ENCODE measurements around the gene GPD1L. TPM values are rescaled to one million over a fixed set of nuclear protein-coding genes. Genes with fewer than 3 reads are reported as not detected.

The GPD1L gene
- total RNA-seq, 5 donors from 2014 or later (not counting 1 experiment from before 2014, with no cell fraction given) = 20.2 to 26.6 (median 21.1) TPM

DNA sequence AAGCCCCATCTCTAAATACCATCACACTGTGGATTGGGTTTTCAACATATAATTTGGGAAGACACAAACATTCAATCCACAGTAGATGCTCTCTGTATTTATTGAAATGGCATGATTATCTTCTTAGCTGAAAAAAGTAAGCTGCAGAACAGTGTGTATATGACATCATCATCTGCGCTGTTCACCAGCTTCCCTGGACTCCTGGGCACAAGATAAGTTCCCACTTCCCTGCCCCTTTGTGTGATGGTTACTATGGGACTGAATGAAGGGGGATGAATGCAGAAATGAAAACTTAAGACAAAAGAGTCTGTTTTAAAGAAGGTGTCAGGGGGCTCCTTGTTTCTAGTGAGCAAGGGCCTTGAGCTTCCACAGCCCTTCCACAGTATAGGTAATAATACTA lies 20.0 kb upstream of the GPD1L start:
- Mint-ChIP-seq H3K9me3 (peaks cover 5 to 8% (median 6%) of the 10 kb centered on the region in 3 donors), H3K27ac (no peak overlapping the region), H3K36me3 (peaks cover 3% of the 10 kb centered on the region), H3K4me3 (no peak overlapping the region), H3K27me3 (peaks cover 2 to 6% of the 10 kb centered on the region in 2 donors), H3K4me1 (peaks cover 5 to 10% (median 7%) of the 10 kb centered on the region in 3 donors)
- H3K27me3 ChIP-seq (replicated peaks in 1 of 2; ENCODE audit: control insufficient read depth in 2 of 2, extremely low read depth in 1 of 2, insufficient read depth in 2 of 2, low read length in 1 of 2) = peaks cover 0 to 6% of the 10 kb centered on the region in 2 experiments
- CTCF ChIA-PET = no interaction called here
- no peak overlapping the region for H3K4me3 ChIP-seq (ENCODE audit: control insufficient read depth in 1 of 2, extremely low read depth in 1 of 2, low read length in 1 of 2)
- H3K27ac ChIP-seq (ENCODE audit: low read length) = no peak overlapping the region
- WGBS (ENCODE audit: insufficient coverage) = 100% methylated on average over 1 of the region's 1 CpG
- ATAC-seq (replicated peaks in 1 of 4) (no peak), DNase-seq (no peak)
- H3K9me3 ChIP-seq = no peaks in the 10 kb centered on the region
- H3K36me3 ChIP-seq (ENCODE audit: control insufficient read depth in 2 of 2, extremely low read depth in 1 of 2, insufficient read depth in 1 of 2, low read length in 1 of 2) = no peaks in the 10 kb centered on the region
- no peaks in the 10 kb centered on the region for H3K4me1 ChIP-seq (ENCODE audit: control insufficient read depth in 1 of 2, extremely low read depth in 1 of 2, insufficient read depth in 2 of 2, low read length in 2 of 2)
- POLR2A ChIA-PET = no interaction called here

DNA sequence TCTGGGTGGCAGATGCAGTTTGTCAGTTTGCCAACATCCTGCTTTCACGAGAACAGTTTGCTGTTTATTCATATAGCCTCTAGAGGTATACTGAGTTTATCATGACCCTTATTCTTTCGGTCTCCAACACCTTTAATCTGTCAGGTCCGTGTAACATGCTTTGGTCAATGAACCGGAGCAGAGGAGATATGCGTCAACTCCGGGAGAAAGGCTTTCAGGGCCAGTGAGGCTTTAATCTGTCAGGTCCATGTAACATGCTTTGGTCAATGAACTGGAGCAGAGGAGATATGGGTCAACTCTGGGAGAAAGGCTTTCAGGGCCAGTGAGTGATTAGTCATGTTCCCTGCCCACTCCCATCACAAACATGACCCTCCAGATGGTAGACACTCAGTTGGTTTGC lies 16.9 kb upstream of the GPD1L start:
- DNase-seq = no peak
- H3K27ac Mint-ChIP-seq = no peak overlapping the region
- no peak for ATAC-seq (replicated peaks in 1 of 4)
- 100% methylated on average over 2 of the region's 6 CpGs for WGBS (ENCODE audit: insufficient coverage)
- Histone ChIP-seq H3K27ac (ENCODE audit: low read length) (no peak overlapping the region), H3K4me1 (ENCODE audit: control insufficient read depth in 1 of 2, extremely low read depth in 1 of 2, insufficient read depth in 2 of 2, low read length in 2 of 2) (peaks cover 0 to 2% of the 10 kb centered on the region in 2 experiments), H3K36me3 (ENCODE audit: control insufficient read depth in 2 of 2, extremely low read depth in 1 of 2, insufficient read depth in 1 of 2, low read length in 1 of 2) (no peaks in the 10 kb centered on the region), H3K27me3 (replicated peaks in 1 of 2; ENCODE audit: control insufficient read depth in 2 of 2, extremely low read depth in 1 of 2, insufficient read depth in 2 of 2, low read length in 1 of 2) (peaks cover 0 to 10% of the 10 kb centered on the region in 2 experiments), H3K4me3 (ENCODE audit: control insufficient read depth in 1 of 2, extremely low read depth in 1 of 2, low read length in 1 of 2) (no peak overlapping the region), H3K9me3 (no peaks in the 10 kb centered on the region)
- ChIA-PET CTCF (no interaction called here), POLR2A (no interaction called here)
- H3K4me3 Mint-ChIP-seq = no peak overlapping the region
- peaks cover 3% of the 10 kb centered on the region for H3K36me3 Mint-ChIP-seq
- peaks cover 4 to 14% of the 10 kb centered on the region in 2 donors for H3K27me3 Mint-ChIP-seq
- peaks cover 5 to 8% (median 6%) of the 10 kb centered on the region in 3 donors for H3K9me3 Mint-ChIP-seq
- peaks cover 10 to 25% (median 12%) of the 10 kb centered on the region in 3 donors for H3K4me1 Mint-ChIP-seq

DNA sequence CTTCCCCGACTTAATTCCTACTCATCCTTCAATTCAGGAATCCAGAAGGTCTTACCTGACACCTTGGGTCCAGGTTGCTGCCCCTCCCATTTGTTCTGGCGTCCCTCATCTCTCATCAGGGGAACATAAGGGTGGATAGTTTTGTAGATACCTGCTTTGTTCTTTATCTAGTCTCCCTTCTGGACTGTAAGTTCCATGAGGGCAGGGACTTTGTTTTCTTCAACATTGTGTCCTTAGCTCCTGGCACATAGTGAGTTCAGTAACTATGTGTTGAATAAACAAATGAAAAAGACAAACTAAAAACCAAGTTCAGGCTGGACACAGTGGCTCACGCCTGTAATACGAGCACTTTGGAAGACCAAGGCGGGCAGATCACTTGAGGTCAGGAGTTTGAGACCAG lies 13.2 kb upstream of the GPD1L start:
- H3K27ac ChIP-seq (ENCODE audit: low read length) = no peak overlapping the region
- H3K36me3 ChIP-seq (ENCODE audit: control insufficient read depth in 2 of 2, extremely low read depth in 1 of 2, insufficient read depth in 1 of 2, low read length in 1 of 2) = no peaks in the 10 kb centered on the region
- H3K4me1 ChIP-seq (ENCODE audit: control insufficient read depth in 1 of 2, extremely low read depth in 1 of 2, insufficient read depth in 2 of 2, low read length in 2 of 2) = peaks cover 0 to 2% of the 10 kb centered on the region in 2 experiments
- ATAC-seq (replicated peaks in 1 of 4) = no peak
- H3K27me3 Mint-ChIP-seq = peaks cover 9 to 14% of the 10 kb centered on the region in 2 donors
- H3K4me1 Mint-ChIP-seq = peaks cover 10 to 25% (median 12%) of the 10 kb centered on the region in 3 donors
- no peak for DNase-seq
- no peak overlapping the region for H3K4me3 Mint-ChIP-seq
- no peak overlapping the region for H3K4me3 ChIP-seq (ENCODE audit: control insufficient read depth in 1 of 2, extremely low read depth in 1 of 2, low read length in 1 of 2)
- CTCF ChIA-PET = no interaction called here
- WGBS (ENCODE audit: insufficient coverage) = 80% methylated on average over 2 of the region's 5 CpGs
- peaks cover 3% of the 10 kb centered on the region for H3K36me3 Mint-ChIP-seq
- H3K9me3 Mint-ChIP-seq = peaks cover 5 to 8% (median 6%) of the 10 kb centered on the region in 3 donors
- H3K27me3 ChIP-seq (replicated peaks in 1 of 2; ENCODE audit: control insufficient read depth in 2 of 2, extremely low read depth in 1 of 2, insufficient read depth in 2 of 2, low read length in 1 of 2) = peaks cover 0 to 15% of the 10 kb centered on the region in 2 experiments
- POLR2A ChIA-PET = no interaction called here
- H3K9me3 ChIP-seq = no peaks in the 10 kb centered on the region
- no peak overlapping the region for H3K27ac Mint-ChIP-seq

DNA sequence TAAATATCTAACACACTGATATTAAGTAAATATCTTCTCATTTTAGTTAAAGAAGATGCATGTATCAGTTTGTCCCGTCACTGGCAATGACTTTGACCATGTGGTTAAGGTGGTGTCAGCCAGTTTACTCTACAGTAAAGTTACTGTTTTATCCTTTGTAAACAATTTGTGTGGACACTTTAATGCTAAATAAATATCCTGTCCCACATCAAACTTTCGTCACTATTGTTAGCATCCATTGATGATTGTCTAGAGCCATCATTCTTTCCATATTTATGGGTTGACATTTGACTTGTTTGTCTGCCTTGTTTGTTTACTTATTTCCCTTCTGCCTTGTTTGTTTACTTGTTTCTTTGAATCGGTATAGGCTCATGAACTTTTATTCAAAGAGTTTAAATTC lies 11.0 kb upstream of the GPD1L start:
- H3K9me3 ChIP-seq = no peaks in the 10 kb centered on the region
- no CpG with 5 or more reads among the region's 3 CpGs for WGBS (ENCODE audit: insufficient coverage)
- CTCF ChIA-PET = no interaction called here

DNA sequence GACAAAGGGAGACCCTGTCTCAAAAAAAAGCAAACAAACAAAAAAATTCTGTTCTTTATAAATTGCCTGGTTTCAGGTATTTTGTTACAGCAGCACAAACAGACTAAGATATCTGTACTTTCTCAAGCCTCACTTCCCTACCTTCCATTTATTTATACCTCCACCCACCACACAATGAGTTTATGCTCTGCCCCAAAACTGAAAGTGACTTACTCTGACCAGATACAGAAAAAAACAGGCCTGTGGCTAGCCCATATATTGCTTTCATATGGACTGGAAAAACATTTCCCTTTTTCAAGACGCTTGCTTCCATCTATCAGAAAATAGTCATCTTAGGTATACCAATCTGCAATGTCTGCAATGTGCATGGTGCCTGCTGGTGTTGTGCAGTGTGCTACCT lies 8.7 kb upstream of the GPD1L start:
- Mint-ChIP-seq H3K4me1 (peaks cover 0 to 2% (median 0%) of the 10 kb centered on the region in 3 donors), H3K27ac (no peak overlapping the region), H3K4me3 (no peak overlapping the region), H3K27me3 (peaks cover 5 to 6% of the 10 kb centered on the region in 2 donors), H3K9me3 (peaks cover 4 to 14% (median 9%) of the 10 kb centered on the region in 3 donors), H3K36me3 (peaks cover 6% of the 10 kb centered on the region)
- DNase-seq = no peak
- peaks cover 4% of the 10 kb centered on the region for H3K9me3 ChIP-seq
- H3K4me1 ChIP-seq (ENCODE audit: control insufficient read depth in 1 of 2, extremely low read depth in 1 of 2, insufficient read depth in 2 of 2, low read length in 2 of 2) = no peaks in the 10 kb centered on the region
- no CpG with 5 or more reads among the region's 1 CpG for WGBS (ENCODE audit: insufficient coverage)
- no peak overlapping the region for H3K4me3 ChIP-seq (ENCODE audit: control insufficient read depth in 1 of 2, extremely low read depth in 1 of 2, low read length in 1 of 2)
- ATAC-seq (replicated peaks in 1 of 4) = no peak
- CTCF ChIA-PET = interaction anchor here in 1 of 2 donors (0.7 kb wide), 1 partner anchor 1776 kb away, joined by 3 read pairs; no protein-coding TSS in a partner anchor
- H3K36me3 ChIP-seq (ENCODE audit: control insufficient read depth in 2 of 2, extremely low read depth in 1 of 2, insufficient read depth in 1 of 2, low read length in 1 of 2) = no peaks in the 10 kb centered on the region
- POLR2A ChIA-PET = no interaction called here
- H3K27ac ChIP-seq (ENCODE audit: low read length) = no peak overlapping the region
- peaks cover 0 to 7% of the 10 kb centered on the region in 2 experiments for H3K27me3 ChIP-seq (replicated peaks in 1 of 2; ENCODE audit: control insufficient read depth in 2 of 2, extremely low read depth in 1 of 2, insufficient read depth in 2 of 2, low read length in 1 of 2)

More for the DNA sequence above, 11.0 kb upstream of the GPD1L start:
- H3K27me3 ChIP-seq (replicated peaks in 1 of 2; ENCODE audit: control insufficient read depth in 2 of 2, extremely low read depth in 1 of 2, insufficient read depth in 2 of 2, low read length in 1 of 2) = peaks cover 0 to 9% of the 10 kb centered on the region in 2 experiments
- POLR2A ChIA-PET = no interaction called here
- H3K36me3 ChIP-seq (ENCODE audit: control insufficient read depth in 2 of 2, extremely low read depth in 1 of 2, insufficient read depth in 1 of 2, low read length in 1 of 2) = no peaks in the 10 kb centered on the region
- H3K9me3 Mint-ChIP-seq = no peaks in the 10 kb centered on the region
- peaks cover 10 to 25% (median 12%) of the 10 kb centered on the region in 3 donors for H3K4me1 Mint-ChIP-seq
- H3K27ac Mint-ChIP-seq = no peak overlapping the region
- ATAC-seq (replicated peaks in 1 of 4) (no peak), DNase-seq (no peak)
- peaks cover 0 to 2% of the 10 kb centered on the region in 2 experiments for H3K4me1 ChIP-seq (ENCODE audit: control insufficient read depth in 1 of 2, extremely low read depth in 1 of 2, insufficient read depth in 2 of 2, low read length in 2 of 2)
- H3K36me3 Mint-ChIP-seq = no peaks in the 10 kb centered on the region
- H3K27me3 Mint-ChIP-seq = peaks cover 6 to 8% of the 10 kb centered on the region in 2 donors
- no peak overlapping the region for H3K27ac ChIP-seq (ENCODE audit: low read length)
- H3K4me3 ChIP-seq (ENCODE audit: control insufficient read depth in 1 of 2, extremely low read depth in 1 of 2, low read length in 1 of 2) = no peak overlapping the region
- H3K4me3 Mint-ChIP-seq = no peak overlapping the region

DNA sequence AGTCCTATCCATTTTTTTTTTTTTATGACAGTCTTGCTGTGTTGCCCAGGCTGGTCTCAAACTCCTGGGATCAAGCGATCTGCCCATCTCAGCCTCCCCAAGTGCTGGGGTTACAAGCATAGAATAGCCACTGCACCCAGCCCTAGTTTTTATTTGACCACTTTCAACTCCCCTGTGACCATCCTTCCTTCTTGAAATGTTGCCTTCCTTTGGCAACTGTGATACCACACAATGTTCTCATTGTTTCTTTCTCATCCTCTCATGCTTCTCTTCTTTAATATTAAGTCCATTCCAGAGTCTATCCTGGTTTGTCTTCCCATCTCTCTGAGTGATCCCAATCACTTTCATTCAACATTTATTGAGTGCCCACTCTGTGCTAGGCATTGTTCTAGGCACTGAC lies 7.9 kb upstream of the GPD1L start:
- Histone ChIP-seq H3K9me3 (peaks cover 4% of the 10 kb centered on the region), H3K4me1 (ENCODE audit: control insufficient read depth in 1 of 2, extremely low read depth in 1 of 2, insufficient read depth in 2 of 2, low read length in 2 of 2) (no peaks in the 10 kb centered on the region), H3K36me3 (ENCODE audit: control insufficient read depth in 2 of 2, extremely low read depth in 1 of 2, insufficient read depth in 1 of 2, low read length in 1 of 2) (no peaks in the 10 kb centered on the region), H3K27me3 (replicated peaks in 1 of 2; ENCODE audit: control insufficient read depth in 2 of 2, extremely low read depth in 1 of 2, insufficient read depth in 2 of 2, low read length in 1 of 2) (peaks cover 0 to 5% of the 10 kb centered on the region in 2 experiments), H3K4me3 (ENCODE audit: control insufficient read depth in 1 of 2, extremely low read depth in 1 of 2, low read length in 1 of 2) (no peak overlapping the region), H3K27ac (ENCODE audit: low read length) (no peak overlapping the region)
- ATAC-seq (replicated peaks in 1 of 4) (no peak), DNase-seq (no peak)
- H3K9me3 Mint-ChIP-seq = peaks cover 4 to 14% (median 9%) of the 10 kb centered on the region in 3 donors
- WGBS (ENCODE audit: insufficient coverage) = 90% methylated on average over 1 of the region's 1 CpG
- peaks cover 6% of the 10 kb centered on the region for H3K36me3 Mint-ChIP-seq
- no peak overlapping the region for H3K27ac Mint-ChIP-seq
- no peak overlapping the region for H3K4me3 Mint-ChIP-seq
- CTCF ChIA-PET = no interaction called here
- H3K4me1 Mint-ChIP-seq = no peaks in the 10 kb centered on the region
- POLR2A ChIA-PET = no interaction called here
- H3K27me3 Mint-ChIP-seq = peaks cover 0 to 5% of the 10 kb centered on the region in 2 donors

All from T-cell (primary cell).